ENCODE data around the gene SKA3. TPM values are rescaled to one million over a fixed set of nuclear protein-coding genes. Genes with fewer than 3 reads are reported as not detected.

The SKA3 gene
- total and polyA plus RNA-seq, 11 donors, result 0.32 to 4.5 (median 0.52) TPM; not detected in 4

DNA sequence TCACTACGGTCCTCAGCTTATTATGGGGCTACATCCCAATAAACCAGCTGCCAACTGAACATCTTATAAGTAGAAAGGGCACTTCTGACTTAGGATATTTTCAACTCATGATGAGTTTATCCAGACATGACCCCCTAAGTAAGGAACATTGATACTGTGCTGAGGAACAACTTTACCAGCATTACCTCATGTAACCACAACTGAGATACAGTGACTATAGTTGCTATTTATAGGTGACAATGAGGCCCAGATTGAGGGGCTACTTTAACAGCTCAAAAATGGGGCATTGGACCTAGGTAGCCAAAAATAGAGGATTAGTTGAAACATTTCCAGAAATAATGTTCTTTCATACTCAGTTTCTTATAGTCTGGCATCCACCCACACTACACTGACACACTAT is 26.8 kb downstream of the SKA3 start:
- WGBS, 4 donors, result 34 to 49% (median 39%) methylated on average over 1 of the region's 1 CpG
- intact Hi-C loops (cut with DNase I), result no loop called here
- Histone ChIP-seq H3K36me3 (peaks cover 2 to 40% (median 37%) of the 10 kb centered on the region in 9 donors), H3K4me1 (peaks cover 0 to 38% (median under 1%) of the 10 kb centered on the region in 12 donors), H3K27me3 (no peaks in the 10 kb centered on the region), H3K27ac (peak overlapping the region in 9 of 12 donors; percentile 24 to 75 (median 47)), H3K4me3 (no peak overlapping the region), H3K9me3 (no peaks in the 10 kb centered on the region)
- DNase-seq (no peak), ATAC-seq (peak; percentile 86 to 92 (median 91))
- no peak for TF ChIP-seq POLR2A (IDR thresholded peaks at IDR 0.05)
- TF ChIP-seq CTCF (IDR thresholded peaks at IDR 0.05), result no peak

DNA sequence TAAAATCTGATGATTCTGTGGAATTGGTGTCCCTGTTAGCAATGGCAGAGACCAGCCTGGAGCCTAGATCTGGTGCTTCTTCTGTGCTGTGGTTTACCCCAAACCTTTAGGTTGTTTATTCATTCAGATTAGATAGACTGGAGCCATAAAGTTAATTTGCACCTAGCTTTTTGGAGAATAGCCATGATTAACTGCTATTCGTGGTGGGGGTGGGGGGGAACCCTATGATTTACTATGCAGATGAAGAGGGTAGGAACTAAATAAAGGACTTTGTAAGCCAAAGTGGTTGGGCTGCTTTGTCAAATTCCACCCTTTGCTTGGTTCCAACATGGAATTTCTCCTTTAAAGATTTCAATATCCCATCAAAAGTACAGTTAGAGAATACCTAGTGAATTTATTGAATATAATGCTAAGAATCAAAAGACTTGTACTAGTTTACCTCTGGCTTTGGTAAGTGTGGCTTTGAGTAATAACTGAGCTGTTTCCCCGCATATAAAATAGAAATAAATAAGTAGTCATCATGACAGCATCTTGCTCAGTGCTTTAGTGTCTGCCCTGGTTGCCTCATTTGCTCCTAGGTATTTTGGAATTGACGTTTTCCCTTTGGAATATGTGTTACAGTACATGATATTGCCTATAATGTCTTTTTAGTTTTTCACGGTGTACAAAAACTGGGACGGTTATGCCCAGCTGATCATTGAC is 27.6 kb downstream of the SKA3 start:
- Histone ChIP-seq H3K36me3 (peaks cover 2 to 45% (median 39%) of the 10 kb centered on the region in 9 donors), H3K4me1 (peaks cover 0 to 45% (median 8%) of the 10 kb centered on the region in 12 donors), H3K4me3 (no peak overlapping the region), H3K9me3 (no peaks in the 10 kb centered on the region), H3K27ac (peak overlapping the region in 8 of 12 donors; percentile 24 to 75 (median 54)), H3K27me3 (no peaks in the 10 kb centered on the region)
- ATAC-seq (no peak), DNase-seq (no peak)
- no peak for TF ChIP-seq CTCF (IDR thresholded peaks at IDR 0.05)
- no peak for TF ChIP-seq POLR2A (IDR thresholded peaks at IDR 0.05)
- 72 to 76% (median 74%) methylated on average over 5 of the region's 5 CpGs for WGBS, 4 donors
- intact Hi-C loops (cut with DNase I), result no loop called here

- Histone ChIP-seq H3K27me3 (no peaks in the 10 kb centered on the region), H3K4me3 (no peak overlapping the region), H3K4me1 (peaks cover 0 to 54% (median 17%) of the 10 kb centered on the region in 12 donors), H3K36me3 (peaks cover 2 to 54% (median 46%) of the 10 kb centered on the region in 9 donors), H3K27ac (no peak overlapping the region), H3K9me3 (no peaks in the 10 kb centered on the region)
- intact Hi-C loops (cut with DNase I), result no loop called here
- 71 to 89% (median 73%) methylated on average over 3 to 4 of the region's 4 CpGs for WGBS, 4 donors
- TF ChIP-seq POLR2A (IDR thresholded peaks at IDR 0.05) (no peak), CTCF (IDR thresholded peaks at IDR 0.05) (no peak)
- DNase-seq, result no peak
- no peak for ATAC-seq
These were observed 28.5 kb downstream of the SKA3 start for GRCh38 chr13:21147827-21148226.

DNA sequence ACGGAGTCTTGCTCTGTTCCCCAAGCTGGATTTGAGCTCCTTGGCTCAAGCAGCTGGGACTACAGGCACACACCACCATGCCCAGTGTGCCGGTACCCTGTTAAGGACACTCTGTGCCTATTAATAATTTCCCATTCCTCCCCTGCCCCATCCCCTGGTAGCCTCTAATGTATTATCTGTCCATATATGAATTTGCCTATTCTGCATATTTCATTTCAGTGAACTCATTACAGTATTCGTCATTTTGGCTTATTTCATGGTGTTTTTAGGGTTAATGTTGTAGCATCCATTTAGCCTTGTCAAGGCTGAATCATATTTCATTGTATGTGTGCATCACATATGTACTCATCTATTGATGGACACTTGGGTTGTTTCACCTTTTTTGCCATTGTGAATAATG is 33.6 kb downstream of the SKA3 start:
- Histone ChIP-seq H3K9me3 (no peaks in the 10 kb centered on the region), H3K36me3 (peaks cover 1 to 58% (median 43%) of the 10 kb centered on the region in 9 donors), H3K27ac (no peak overlapping the region), H3K4me3 (peak overlapping the region in 5 of 12 donors; percentile 11 to 83 (median 74)), H3K4me1 (peaks cover 6 to 56% (median 34%) of the 10 kb centered on the region in 12 donors), H3K27me3 (no peaks in the 10 kb centered on the region)
- TF ChIP-seq CTCF (IDR thresholded peaks at IDR 0.05) (no peak), POLR2A (IDR thresholded peaks at IDR 0.05) (no peak)
- intact Hi-C loops (cut with DNase I), result no loop called here
- WGBS, 4 donors, result 76 to 85% (median 82%) methylated on average over 3 of the region's 3 CpGs
- no peak for ATAC-seq
- no peak for DNase-seq

Data from heart left ventricle (tissue), 16 donors.